ENCODE results near the gene HMCN1. TPM values are rescaled to one million over a fixed set of nuclear protein-coding genes. Genes with fewer than 3 reads are reported as not detected.

The HMCN1 gene
- total and polyA plus RNA-seq, 9 donors, result 7.9 to 22.6 (median 11.2) TPM

- no peaks in the 10 kb centered on the region for H3K36me3 ChIP-seq (ENCODE audit: control insufficient read depth, insufficient read depth, low read length)
- no peaks in the 10 kb centered on the region for H3K4me1 ChIP-seq (ENCODE audit: control insufficient read depth, insufficient read depth, low read length)
- no peaks in the 10 kb centered on the region for H3K9me3 ChIP-seq (replicated peaks; ENCODE audit: control insufficient read depth, low read depth, low read length)
- H3K4me3 ChIP-seq (ENCODE audit: low read length), result no peak overlapping the region
- no peak overlapping the region for H3K27ac ChIP-seq (ENCODE audit: low read length)
- H3K27me3 ChIP-seq (ENCODE audit: control insufficient read depth, insufficient read depth, low read length), result no peaks in the 10 kb centered on the region
- DNase-seq, result no peak
Observed at GRCh38 chr1:185819798-185820197, 85.6 kb downstream of the HMCN1 start.

GRCh38 chr1:185821612-185822385 lies 87.6 kb downstream of the HMCN1 start:
- Histone ChIP-seq H3K36me3 (ENCODE audit: control insufficient read depth, insufficient read depth, low read length) (no peaks in the 10 kb centered on the region), H3K27me3 (ENCODE audit: control insufficient read depth, insufficient read depth, low read length) (no peaks in the 10 kb centered on the region), H3K27ac (ENCODE audit: low read length) (no peak overlapping the region), H3K9me3 (replicated peaks; ENCODE audit: control insufficient read depth, low read depth, low read length) (no peaks in the 10 kb centered on the region), H3K4me3 (ENCODE audit: low read length) (no peak overlapping the region), H3K4me1 (ENCODE audit: control insufficient read depth, insufficient read depth, low read length) (no peaks in the 10 kb centered on the region)
- WGBS (ENCODE audit: insufficient coverage), result 60% methylated on average over 1 of the region's 3 CpGs
- DNase-seq, result no peak

GRCh38 chr1:185823467-185823866 lies 89.3 kb downstream of the HMCN1 start:
- H3K27ac ChIP-seq (ENCODE audit: low read length), result no peak overlapping the region
- no peaks in the 10 kb centered on the region for H3K4me1 ChIP-seq (ENCODE audit: control insufficient read depth, insufficient read depth, low read length)
- no peaks in the 10 kb centered on the region for H3K9me3 ChIP-seq (replicated peaks; ENCODE audit: control insufficient read depth, low read depth, low read length)
- no peaks in the 10 kb centered on the region for H3K27me3 ChIP-seq (ENCODE audit: control insufficient read depth, insufficient read depth, low read length)
- H3K36me3 ChIP-seq (ENCODE audit: control insufficient read depth, insufficient read depth, low read length), result no peaks in the 10 kb centered on the region
- H3K4me3 ChIP-seq (ENCODE audit: low read length), result no peak overlapping the region
- DNase-seq, result peak; percentile 65
- 0% methylated on average over 1 of the region's 2 CpGs for WGBS (ENCODE audit: insufficient coverage)

- H3K27ac ChIP-seq (ENCODE audit: low read length), result no peak overlapping the region
- WGBS (ENCODE audit: insufficient coverage), result no CpG with 5 or more reads among the region's 1 CpG
- no peak for DNase-seq
- H3K36me3 ChIP-seq (ENCODE audit: control insufficient read depth, insufficient read depth, low read length), result no peaks in the 10 kb centered on the region
- no peaks in the 10 kb centered on the region for H3K9me3 ChIP-seq (replicated peaks; ENCODE audit: control insufficient read depth, low read depth, low read length)
- H3K4me3 ChIP-seq (ENCODE audit: low read length), result no peak overlapping the region
- H3K27me3 ChIP-seq (ENCODE audit: control insufficient read depth, insufficient read depth, low read length), result no peaks in the 10 kb centered on the region
- H3K4me1 ChIP-seq (ENCODE audit: control insufficient read depth, insufficient read depth, low read length), result no peaks in the 10 kb centered on the region
Observed at GRCh38 chr1:185824106-185824505, 89.9 kb downstream of the HMCN1 start.

GRCh38 chr1:185825556-185825955 lies 91.4 kb downstream of the HMCN1 start:
- Histone ChIP-seq H3K27me3 (ENCODE audit: control insufficient read depth, insufficient read depth, low read length) (no peaks in the 10 kb centered on the region), H3K4me1 (ENCODE audit: control insufficient read depth, insufficient read depth, low read length) (no peaks in the 10 kb centered on the region), H3K9me3 (replicated peaks; ENCODE audit: control insufficient read depth, low read depth, low read length) (no peaks in the 10 kb centered on the region), H3K27ac (ENCODE audit: low read length) (no peak overlapping the region), H3K36me3 (ENCODE audit: control insufficient read depth, insufficient read depth, low read length) (no peaks in the 10 kb centered on the region), H3K4me3 (ENCODE audit: low read length) (no peak overlapping the region)
- WGBS (ENCODE audit: insufficient coverage), result no CpG with 5 or more reads among the region's 1 CpG
- DNase-seq, result no peak

GRCh38 chr1:185834371-185834905 lies 100.2 kb downstream of the HMCN1 start:
- DNase-seq, result no peak
- no CpG with 5 or more reads among the region's 2 CpGs for WGBS (ENCODE audit: insufficient coverage)
- H3K27ac ChIP-seq (ENCODE audit: low read length), result no peak overlapping the region
- H3K9me3 ChIP-seq (replicated peaks; ENCODE audit: control insufficient read depth, low read depth, low read length), result no peaks in the 10 kb centered on the region
- H3K4me1 ChIP-seq (ENCODE audit: control insufficient read depth, insufficient read depth, low read length), result no peaks in the 10 kb centered on the region
- H3K27me3 ChIP-seq (ENCODE audit: control insufficient read depth, insufficient read depth, low read length), result no peaks in the 10 kb centered on the region
- no peak overlapping the region for H3K4me3 ChIP-seq (ENCODE audit: low read length)
- no peaks in the 10 kb centered on the region for H3K36me3 ChIP-seq (ENCODE audit: control insufficient read depth, insufficient read depth, low read length)

GRCh38 chr1:185835191-185835590 lies 101.0 kb downstream of the HMCN1 start:
- H3K4me3 ChIP-seq (ENCODE audit: low read length), result no peak overlapping the region
- H3K9me3 ChIP-seq (replicated peaks; ENCODE audit: control insufficient read depth, low read depth, low read length), result no peaks in the 10 kb centered on the region
- H3K4me1 ChIP-seq (ENCODE audit: control insufficient read depth, insufficient read depth, low read length), result no peaks in the 10 kb centered on the region
- WGBS (ENCODE audit: insufficient coverage), result no CpG with 5 or more reads among the region's 1 CpG
- H3K27ac ChIP-seq (ENCODE audit: low read length), result no peak overlapping the region
- no peaks in the 10 kb centered on the region for H3K36me3 ChIP-seq (ENCODE audit: control insufficient read depth, insufficient read depth, low read length)
- H3K27me3 ChIP-seq (ENCODE audit: control insufficient read depth, insufficient read depth, low read length), result no peaks in the 10 kb centered on the region
- DNase-seq, result no peak

GRCh38 chr1:185837711-185838110 lies 103.5 kb downstream of the HMCN1 start:
- no peaks in the 10 kb centered on the region for H3K27me3 ChIP-seq (ENCODE audit: control insufficient read depth, insufficient read depth, low read length)
- 50% methylated on average over 1 of the region's 1 CpG for WGBS (ENCODE audit: insufficient coverage)
- H3K9me3 ChIP-seq (replicated peaks; ENCODE audit: control insufficient read depth, low read depth, low read length), result no peaks in the 10 kb centered on the region
- H3K4me3 ChIP-seq (ENCODE audit: low read length), result no peak overlapping the region
- H3K27ac ChIP-seq (ENCODE audit: low read length), result no peak overlapping the region
- H3K4me1 ChIP-seq (ENCODE audit: control insufficient read depth, insufficient read depth, low read length), result no peaks in the 10 kb centered on the region
- DNase-seq, result no peak
- H3K36me3 ChIP-seq (ENCODE audit: control insufficient read depth, insufficient read depth, low read length), result no peaks in the 10 kb centered on the region

- Histone ChIP-seq H3K36me3 (ENCODE audit: control insufficient read depth, insufficient read depth, low read length) (no peaks in the 10 kb centered on the region), H3K4me3 (ENCODE audit: low read length) (no peak overlapping the region), H3K27me3 (ENCODE audit: control insufficient read depth, insufficient read depth, low read length) (no peaks in the 10 kb centered on the region), H3K9me3 (replicated peaks; ENCODE audit: control insufficient read depth, low read depth, low read length) (no peaks in the 10 kb centered on the region), H3K27ac (ENCODE audit: low read length) (no peak overlapping the region), H3K4me1 (ENCODE audit: control insufficient read depth, insufficient read depth, low read length) (no peaks in the 10 kb centered on the region)
- no peak for DNase-seq
- WGBS (ENCODE audit: insufficient coverage), result no CpG with 5 or more reads among the region's 2 CpGs
Observed at GRCh38 chr1:185838111-185838510, 103.9 kb downstream of the HMCN1 start.

- H3K4me3 ChIP-seq (ENCODE audit: low read length), result no peak overlapping the region
- DNase-seq, result no peak
- no peaks in the 10 kb centered on the region for H3K27me3 ChIP-seq (ENCODE audit: control insufficient read depth, insufficient read depth, low read length)
- H3K4me1 ChIP-seq (ENCODE audit: control insufficient read depth, insufficient read depth, low read length), result no peaks in the 10 kb centered on the region
- no peaks in the 10 kb centered on the region for H3K36me3 ChIP-seq (ENCODE audit: control insufficient read depth, insufficient read depth, low read length)
- H3K27ac ChIP-seq (ENCODE audit: low read length), result no peak overlapping the region
- no peaks in the 10 kb centered on the region for H3K9me3 ChIP-seq (replicated peaks; ENCODE audit: control insufficient read depth, low read depth, low read length)
Observed at GRCh38 chr1:185840880-185841279, 106.7 kb downstream of the HMCN1 start.

Data from muscle of leg (tissue), 11 donors.